Stimulated activated CD8-positive, alpha-beta memory T cell treated with anti-CD3 and anti-CD28 coated beads, Interleukin-4, amount 100 ng/mL, for 4 hours (primary cell): ENCODE data around the gene KSR1.

Source experiments
- DNase-seq, 2 donors: peaks; one replicate each; pipeline ENCODE4 v3.0.0-alpha.2; 2020; ENCODE audit warnings: low read depth in 2 of 2, low spot score in 1 of 2

Gene KSR1

GRCh38 chr17:27513849-27514248 is 57.6 kb downstream of the KSR1 start:
- DNase-seq: no peak

GRCh38 chr17:27514595-27515413 is 58.6 kb downstream of the KSR1 start:
- no peak for DNase-seq

GRCh38 chr17:27518048-27518447 is 61.8 kb downstream of the KSR1 start:
- no peak for DNase-seq

- no peak for DNase-seq
Measured at GRCh38 chr17:27518545-27519521, 62.6 kb downstream of the KSR1 start.

- DNase-seq: no peak
Measured at GRCh38 chr17:27519550-27519949, 63.3 kb downstream of the KSR1 start.

- no peak for DNase-seq
Measured at GRCh38 chr17:27520491-27521185, 64.4 kb downstream of the KSR1 start.

GRCh38 chr17:27521281-27522027 is 65.2 kb downstream of the KSR1 start:
- DNase-seq: no peak

- no peak for DNase-seq
Measured at GRCh38 chr17:27522028-27522635, 65.9 kb downstream of the KSR1 start.

GRCh38 chr17:27523712-27524111 is 67.5 kb downstream of the KSR1 start:
- no peak for DNase-seq

GRCh38 chr17:27524594-27524993 is 68.3 kb downstream of the KSR1 start:
- DNase-seq: no peak

GRCh38 chr17:27525316-27525715 is 69.1 kb downstream of the KSR1 start:
- no peak for DNase-seq

GRCh38 chr17:27525836-27526603 is 69.8 kb downstream of the KSR1 start:
- no peak for DNase-seq

- no peak for DNase-seq
Measured at GRCh38 chr17:27526604-27527002, 70.4 kb downstream of the KSR1 start.

- DNase-seq: no peak
Measured at GRCh38 chr17:27529230-27529796, 73.1 kb downstream of the KSR1 start.

GRCh38 chr17:27530764-27531391 is 74.6 kb downstream of the KSR1 start:
- DNase-seq: no peak

GRCh38 chr17:27531469-27531961 is 75.3 kb downstream of the KSR1 start:
- no peak for DNase-seq

- no peak for DNase-seq
Measured at GRCh38 chr17:27532269-27533263, 76.3 kb downstream of the KSR1 start.
